Measurements from ENCODE around the gene TSKU. TPM values are rescaled to one million over a fixed set of nuclear protein-coding genes. Genes with fewer than 3 reads are reported as not detected.

TSKU gene
- total and polyA plus RNA-seq, 2 donors (not counting 1 experiment from before 2014, with no cell fraction given) = 5.0 to 10.6 TPM

DNA sequence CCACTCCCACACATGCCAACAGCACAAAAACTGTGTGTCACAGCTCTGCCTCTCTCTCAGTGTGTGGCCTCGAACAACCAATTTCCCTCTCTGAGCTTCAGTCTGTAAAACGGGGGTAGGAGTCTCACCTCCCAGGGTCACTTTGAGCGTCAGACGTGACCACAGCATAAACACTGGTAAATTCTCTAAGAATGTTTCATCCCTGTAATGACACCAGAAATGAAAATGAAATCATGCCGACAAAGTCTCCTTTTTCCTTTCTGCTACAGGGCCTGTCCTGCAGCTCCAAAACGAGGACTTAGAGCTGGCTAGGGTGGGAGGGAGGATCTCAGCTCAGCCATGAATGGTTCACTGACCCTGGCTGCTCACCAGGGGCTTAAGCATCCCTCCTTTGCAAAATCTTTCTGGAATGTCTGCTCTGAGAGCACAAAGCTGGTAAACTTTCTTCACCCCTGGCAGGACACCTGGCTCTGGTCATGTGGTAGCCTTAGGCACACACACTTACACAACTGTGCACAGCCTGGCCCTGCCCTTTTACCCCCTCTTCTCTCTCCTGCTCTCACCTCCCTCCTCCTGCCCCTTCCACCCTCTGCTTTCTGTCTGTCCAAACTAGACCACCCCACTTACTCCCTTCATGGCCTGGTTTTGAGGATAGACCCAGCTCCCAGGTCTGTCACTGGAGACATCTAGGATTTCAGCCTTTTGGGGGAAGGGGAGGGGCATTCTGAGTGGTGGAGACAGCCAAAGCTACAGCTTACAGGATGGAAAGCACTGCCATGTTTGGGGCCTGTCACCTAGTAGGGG lies 12.3 kb upstream of the TSKU start:
- peaks cover 20% of the 10 kb centered on the region for H3K4me1 ChIP-seq (ENCODE audit: control insufficient read depth, extremely low read depth, insufficient read depth, low read length)
- no peaks in the 10 kb centered on the region for H3K9me3 ChIP-seq (ENCODE audit: control insufficient read depth, insufficient read depth, low read depth, low read length)
- H4K20me1 ChIP-seq (ENCODE audit: control insufficient read depth, extremely low read depth, insufficient read depth, low read length) = no peaks in the 10 kb centered on the region
- DNase-seq (ENCODE audit: low read depth in 2 of 2) = peak; percentile 97 to 98
- no peak for TF ChIP-seq CTCF (conservative IDR thresholded peaks at IDR 0.05 in 1 of 2, IDR thresholded peaks at IDR 0.05 in 1 of 2; ENCODE audit: low read depth in 1 of 2, low read length in 2 of 2)
- TF ChIP-seq EZH2 (IDR thresholded peaks at IDR 0.05; ENCODE audit: low read length, missing control alignments) = no peak
- H2AFZ ChIP-seq (ENCODE audit: low read length) = no peak overlapping the region
- H3K9ac ChIP-seq (ENCODE audit: insufficient read depth, low read length) = no peak overlapping the region
- H3K27ac ChIP-seq (ENCODE audit: insufficient read depth, low read length) = peak overlapping the region; percentile 40
- no peaks in the 10 kb centered on the region for H3K79me2 ChIP-seq (ENCODE audit: control insufficient read depth, insufficient read depth, low read length)
- H3K4me3 ChIP-seq (replicated peaks in 1 of 4; ENCODE audit: control extremely low read depth in 1 of 4, insufficient read depth in 1 of 4, low read depth in 3 of 4, low read length in 4 of 4) = no peak overlapping the region
- peak overlapping the region; percentile 34 for H3K4me2 ChIP-seq (ENCODE audit: extremely low read depth, insufficient read depth, low read length)
- H3K36me3 ChIP-seq (ENCODE audit: control insufficient read depth, insufficient read depth, low read length) = no peaks in the 10 kb centered on the region
- peaks cover 21% of the 10 kb centered on the region for H3K27me3 ChIP-seq (ENCODE audit: control insufficient read depth, insufficient read depth, low read length)

- no peaks in the 10 kb centered on the region for H3K79me2 ChIP-seq (ENCODE audit: control insufficient read depth, insufficient read depth, low read length)
- no peak for DNase-seq (ENCODE audit: low read depth in 2 of 2)
- H2AFZ ChIP-seq (ENCODE audit: low read length) = no peak overlapping the region
- H3K27me3 ChIP-seq (ENCODE audit: control insufficient read depth, insufficient read depth, low read length) = peaks cover 21% of the 10 kb centered on the region
- H3K36me3 ChIP-seq (ENCODE audit: control insufficient read depth, insufficient read depth, low read length) = no peaks in the 10 kb centered on the region
- H3K27ac ChIP-seq (ENCODE audit: insufficient read depth, low read length) = no peak overlapping the region
- H3K4me3 ChIP-seq (replicated peaks in 1 of 4; ENCODE audit: control extremely low read depth in 1 of 4, insufficient read depth in 1 of 4, low read depth in 3 of 4, low read length in 4 of 4) = no peak overlapping the region
- H3K9me3 ChIP-seq (ENCODE audit: control insufficient read depth, insufficient read depth, low read depth, low read length) = no peaks in the 10 kb centered on the region
- TF ChIP-seq EZH2 (IDR thresholded peaks at IDR 0.05; ENCODE audit: low read length, missing control alignments) (no peak), CTCF (conservative IDR thresholded peaks at IDR 0.05 in 1 of 2, IDR thresholded peaks at IDR 0.05 in 1 of 2; ENCODE audit: low read depth in 1 of 2, low read length in 2 of 2) (no peak)
- no peak overlapping the region for H3K4me2 ChIP-seq (ENCODE audit: extremely low read depth, insufficient read depth, low read length)
- peaks cover 20% of the 10 kb centered on the region for H3K4me1 ChIP-seq (ENCODE audit: control insufficient read depth, extremely low read depth, insufficient read depth, low read length)
- H3K9ac ChIP-seq (ENCODE audit: insufficient read depth, low read length) = no peak overlapping the region
- H4K20me1 ChIP-seq (ENCODE audit: control insufficient read depth, extremely low read depth, insufficient read depth, low read length) = no peaks in the 10 kb centered on the region
Measured at GRCh38 chr11:76771446-76772099, 11.6 kb upstream of the TSKU start.

DNA sequence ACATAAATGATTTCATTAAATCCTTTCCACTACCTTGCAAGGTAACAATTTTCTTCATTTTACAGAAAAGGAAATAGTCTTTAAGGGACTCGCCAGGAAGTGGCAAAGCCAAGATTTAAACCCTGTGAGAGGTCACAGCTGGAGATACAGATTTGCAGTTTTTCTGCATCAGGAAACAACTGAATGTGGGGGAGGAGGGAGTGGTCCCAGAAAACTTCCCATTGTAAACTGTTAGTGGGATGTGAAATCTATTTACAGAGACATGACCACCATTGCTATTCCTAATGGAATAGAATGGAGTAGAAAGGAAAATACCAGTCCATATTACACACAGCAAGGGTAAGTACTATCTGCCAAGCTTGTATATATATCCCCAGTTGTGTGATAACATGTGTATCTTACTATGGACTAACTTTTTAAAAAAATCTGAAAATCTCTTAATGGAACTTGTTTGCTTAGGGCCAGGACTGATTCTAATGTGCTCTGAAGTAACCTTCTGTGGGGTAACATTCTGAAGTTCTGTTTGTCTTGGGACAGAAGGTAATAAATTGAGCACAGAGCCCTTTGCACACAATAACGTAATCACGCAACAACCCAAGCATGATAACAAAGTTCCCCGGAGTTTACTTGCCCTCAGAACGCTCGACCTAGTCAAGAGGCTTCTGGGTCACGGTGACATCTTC lies 10.9 kb upstream of the TSKU start:
- H3K9me3 ChIP-seq (ENCODE audit: control insufficient read depth, insufficient read depth, low read depth, low read length) = no peaks in the 10 kb centered on the region
- H3K27ac ChIP-seq (ENCODE audit: insufficient read depth, low read length) = no peak overlapping the region
- peak in 1 of 2 donors; percentile 50 for DNase-seq (ENCODE audit: low read depth in 2 of 2)
- H3K4me3 ChIP-seq (replicated peaks in 1 of 4; ENCODE audit: control extremely low read depth in 1 of 4, insufficient read depth in 1 of 4, low read depth in 3 of 4, low read length in 4 of 4) = no peak overlapping the region
- H3K9ac ChIP-seq (ENCODE audit: insufficient read depth, low read length) = no peak overlapping the region
- TF ChIP-seq EZH2 (IDR thresholded peaks at IDR 0.05; ENCODE audit: low read length, missing control alignments) (no peak), CTCF (conservative IDR thresholded peaks at IDR 0.05 in 1 of 2, IDR thresholded peaks at IDR 0.05 in 1 of 2; ENCODE audit: low read depth in 1 of 2, low read length in 2 of 2) (no peak)
- no peak overlapping the region for H2AFZ ChIP-seq (ENCODE audit: low read length)
- no peak overlapping the region for H3K4me2 ChIP-seq (ENCODE audit: extremely low read depth, insufficient read depth, low read length)
- H4K20me1 ChIP-seq (ENCODE audit: control insufficient read depth, extremely low read depth, insufficient read depth, low read length) = no peaks in the 10 kb centered on the region
- H3K27me3 ChIP-seq (ENCODE audit: control insufficient read depth, insufficient read depth, low read length) = peaks cover 16% of the 10 kb centered on the region
- H3K79me2 ChIP-seq (ENCODE audit: control insufficient read depth, insufficient read depth, low read length) = no peaks in the 10 kb centered on the region
- peaks cover 20% of the 10 kb centered on the region for H3K4me1 ChIP-seq (ENCODE audit: control insufficient read depth, extremely low read depth, insufficient read depth, low read length)
- no peaks in the 10 kb centered on the region for H3K36me3 ChIP-seq (ENCODE audit: control insufficient read depth, insufficient read depth, low read length)
